ENCODE measurements around the gene MNT.
"Not testable (repeated sequence)": the region's sequence is repeated elsewhere in the genome, so short reads cannot be mapped to it uniquely, and the experiment has no call there.

MNT gene, protein sequence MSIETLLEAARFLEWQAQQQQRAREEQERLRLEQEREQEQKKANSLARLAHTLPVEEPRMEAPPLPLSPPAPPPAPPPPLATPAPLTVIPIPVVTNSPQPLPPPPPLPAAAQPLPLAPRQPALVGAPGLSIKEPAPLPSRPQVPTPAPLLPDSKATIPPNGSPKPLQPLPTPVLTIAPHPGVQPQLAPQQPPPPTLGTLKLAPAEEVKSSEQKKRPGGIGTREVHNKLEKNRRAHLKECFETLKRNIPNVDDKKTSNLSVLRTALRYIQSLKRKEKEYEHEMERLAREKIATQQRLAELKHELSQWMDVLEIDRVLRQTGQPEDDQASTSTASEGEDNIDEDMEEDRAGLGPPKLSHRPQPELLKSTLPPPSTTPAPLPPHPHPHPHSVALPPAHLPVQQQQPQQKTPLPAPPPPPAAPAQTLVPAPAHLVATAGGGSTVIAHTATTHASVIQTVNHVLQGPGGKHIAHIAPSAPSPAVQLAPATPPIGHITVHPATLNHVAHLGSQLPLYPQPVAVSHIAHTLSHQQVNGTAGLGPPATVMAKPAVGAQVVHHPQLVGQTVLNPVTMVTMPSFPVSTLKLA

DNA sequence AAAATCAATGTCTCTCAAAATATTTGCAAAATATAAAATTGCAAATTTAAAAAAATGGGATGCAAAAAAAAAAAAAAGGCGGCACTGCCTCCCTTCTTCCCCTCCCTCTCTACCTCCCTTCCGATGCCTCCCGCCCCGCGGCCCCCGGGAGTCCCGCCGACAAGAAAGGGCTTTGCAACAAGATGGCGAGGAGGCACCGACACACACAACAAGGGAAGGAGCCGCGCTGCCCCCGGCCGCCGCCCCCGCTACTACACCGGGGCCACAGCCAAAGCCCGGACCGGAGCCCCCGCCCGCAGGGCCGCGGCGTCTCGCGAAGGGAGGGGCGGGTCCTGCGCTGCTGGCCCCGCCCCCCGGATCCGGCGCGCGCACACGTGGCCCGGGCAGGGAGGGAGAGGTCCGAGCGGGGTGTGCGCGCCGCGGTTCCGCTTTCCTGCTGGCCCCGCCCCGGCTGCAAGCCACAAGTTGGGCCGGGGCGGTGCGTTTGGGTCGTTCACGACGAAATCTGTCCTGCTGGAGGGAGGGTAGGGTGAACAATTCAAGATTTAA lies at the start of gene MNT:
Gene MNT, minus strand, starts transcription at position 184 of the 549 bp plus-strand sequence. CDS start 348 bp downstream, outside the sequence.
- H3K4me3 ChIP-seq (ENCODE audit: low read length), result peak within 1 kb of the TSS; percentile 91
- no peak for TF ChIP-seq CTCF (IDR thresholded peaks at IDR 0.05; ENCODE audit: insufficient read depth, low read depth, low read length, missing control alignments)
- DNase-seq (ENCODE audit: low read depth), result peak; percentile 97

GRCh38 chr17:2450016-2450650 lies 49.3 kb upstream of the MNT start:
- H3K4me3 ChIP-seq (ENCODE audit: low read length), result no peak overlapping the region
- DNase-seq (ENCODE audit: low read depth), result no peak
- TF ChIP-seq CTCF (IDR thresholded peaks at IDR 0.05; ENCODE audit: insufficient read depth, low read depth, low read length, missing control alignments), result no peak

DNA sequence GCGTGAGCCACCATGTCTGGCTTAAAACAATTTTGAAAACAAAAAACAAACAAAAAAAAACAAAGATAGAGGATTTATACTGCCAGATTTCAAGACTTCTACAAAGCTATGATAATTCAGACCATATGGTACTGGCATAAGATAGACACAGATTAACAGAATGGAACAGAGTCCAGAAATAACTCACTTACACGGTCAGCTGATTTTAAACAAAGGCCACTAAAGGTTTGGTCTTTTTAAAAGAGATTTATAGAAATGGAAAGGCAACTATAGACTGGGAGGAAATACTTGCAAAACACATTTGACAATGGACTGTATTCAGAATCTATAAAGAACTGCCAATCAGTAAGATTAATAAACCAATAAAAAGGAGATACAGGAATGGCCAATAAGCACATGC lies 48.6 kb upstream of the MNT start:
- no peak for TF ChIP-seq CTCF (IDR thresholded peaks at IDR 0.05; ENCODE audit: insufficient read depth, low read depth, low read length, missing control alignments)
- no peak for DNase-seq (ENCODE audit: low read depth)

GRCh38 chr17:2447479-2447878 lies 46.6 kb upstream of the MNT start:
- not testable (repeated sequence) for DNase-seq (ENCODE audit: low read depth); H3K4me3 ChIP-seq (ENCODE audit: low read length)

More for the DNA sequence above, 48.6 kb upstream of the MNT start:
- H3K4me3 ChIP-seq (ENCODE audit: low read length), result no peak overlapping the region

- no peak overlapping the region for H3K4me3 ChIP-seq (ENCODE audit: low read length)
- TF ChIP-seq CTCF (IDR thresholded peaks at IDR 0.05; ENCODE audit: insufficient read depth, low read depth, low read length, missing control alignments), result no peak
- DNase-seq (ENCODE audit: low read depth), result no peak
Measured at GRCh38 chr17:2445638-2446037, 44.8 kb upstream of the MNT start.

DNA sequence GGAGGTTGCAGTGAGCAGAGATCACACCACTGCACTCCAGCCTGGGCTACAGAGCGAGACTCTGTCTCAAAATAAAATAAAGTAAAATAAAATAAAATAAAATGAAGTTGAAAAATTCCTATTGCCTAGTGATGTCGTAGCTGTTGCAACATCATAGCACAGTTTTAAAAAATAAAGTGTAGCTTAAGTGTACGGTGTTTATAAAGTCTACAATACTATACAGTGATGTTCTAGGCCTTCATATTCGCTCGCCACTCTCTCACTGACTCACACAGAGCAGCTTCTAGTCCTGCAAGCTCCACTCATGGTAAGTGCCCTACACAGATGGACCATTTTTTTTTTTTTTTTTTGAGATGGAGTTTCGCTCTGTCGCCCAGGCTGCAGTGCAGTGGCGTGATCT lies 43.5 kb upstream of the MNT start:
- no peak for DNase-seq (ENCODE audit: low read depth)
- TF ChIP-seq CTCF (IDR thresholded peaks at IDR 0.05; ENCODE audit: insufficient read depth, low read depth, low read length, missing control alignments), result no peak
- no peak overlapping the region for H3K4me3 ChIP-seq (ENCODE audit: low read length)

- no peak overlapping the region for H3K4me3 ChIP-seq (ENCODE audit: low read length)
Measured at GRCh38 chr17:2442166-2442565, 41.3 kb upstream of the MNT start.

More at GRCh38 chr17:2442166-2442565, 41.3 kb upstream of the MNT start:
- no peak for DNase-seq (ENCODE audit: low read depth)
- no peak for TF ChIP-seq CTCF (IDR thresholded peaks at IDR 0.05; ENCODE audit: insufficient read depth, low read depth, low read length, missing control alignments)

Data from epithelial cell of esophagus (primary cell).